ENCODE measurements around the gene MYO3B.

Gene MYO3B

DNA sequence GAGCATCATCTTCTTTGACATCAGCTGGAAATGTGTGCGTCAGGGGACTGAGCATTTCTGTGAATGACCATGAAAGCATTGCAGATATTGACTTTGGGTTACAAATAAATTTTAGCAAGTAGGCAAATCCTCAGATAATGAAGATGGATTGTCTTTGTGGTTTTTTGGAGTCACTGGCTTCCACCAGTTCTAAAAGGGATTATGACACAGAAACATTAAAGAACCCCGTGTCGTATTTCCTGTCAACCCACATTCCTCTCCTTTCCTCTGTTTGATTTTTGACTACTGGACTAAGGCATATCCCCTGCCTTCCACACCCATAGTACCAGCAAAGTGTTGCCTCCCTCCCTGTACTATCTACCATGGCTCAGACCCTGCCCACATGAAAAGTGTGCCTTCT lies 268.1 kb downstream of the MYO3B start:
- TF ChIP-seq ZFX (IDR thresholded peaks at IDR 0.05; ENCODE audit: borderline replicate concordance) = no peak
- TF ChIP-seq, protein P1, sequence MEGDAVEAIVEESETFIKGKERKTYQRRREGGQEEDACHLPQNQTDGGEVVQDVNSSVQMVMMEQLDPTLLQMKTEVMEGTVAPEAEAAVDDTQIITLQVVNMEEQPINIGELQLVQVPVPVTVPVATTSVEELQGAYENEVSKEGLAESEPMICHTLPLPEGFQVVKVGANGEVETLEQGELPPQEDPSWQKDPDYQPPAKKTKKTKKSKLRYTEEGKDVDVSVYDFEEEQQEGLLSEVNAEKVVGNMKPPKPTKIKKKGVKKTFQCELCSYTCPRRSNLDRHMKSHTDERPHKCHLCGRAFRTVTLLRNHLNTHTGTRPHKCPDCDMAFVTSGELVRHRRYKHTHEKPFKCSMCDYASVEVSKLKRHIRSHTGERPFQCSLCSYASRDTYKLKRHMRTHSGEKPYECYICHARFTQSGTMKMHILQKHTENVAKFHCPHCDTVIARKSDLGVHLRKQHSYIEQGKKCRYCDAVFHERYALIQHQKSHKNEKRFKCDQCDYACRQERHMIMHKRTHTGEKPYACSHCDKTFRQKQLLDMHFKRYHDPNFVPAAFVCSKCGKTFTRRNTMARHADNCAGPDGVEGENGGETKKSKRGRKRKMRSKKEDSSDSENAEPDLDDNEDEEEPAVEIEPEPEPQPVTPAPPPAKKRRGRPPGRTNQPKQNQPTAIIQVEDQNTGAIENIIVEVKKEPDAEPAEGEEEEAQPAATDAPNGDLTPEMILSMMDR (IDR thresholded peaks at IDR 0.05) = no peak

DNA sequence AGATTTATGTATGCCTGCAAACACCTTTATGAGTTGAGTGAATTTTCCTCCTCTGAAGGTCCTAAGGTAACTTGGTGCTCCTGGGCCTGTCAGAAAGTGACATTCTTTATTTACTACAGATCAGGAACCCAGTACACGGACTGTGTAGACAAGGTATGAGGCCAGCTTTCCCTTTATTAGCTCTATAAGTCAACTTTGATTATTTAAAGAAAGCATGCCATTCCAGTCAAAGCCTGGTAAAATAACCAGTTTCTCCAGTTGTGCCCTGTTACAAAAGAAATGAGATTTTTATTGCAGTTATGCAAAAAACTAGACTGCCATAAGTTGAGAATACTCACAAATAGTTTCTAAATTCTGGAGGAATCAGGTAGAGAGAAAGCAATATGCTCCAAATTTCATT lies 271.1 kb downstream of the MYO3B start:
- TF ChIP-seq, protein P1 (IDR thresholded peaks at IDR 0.05) = no peak
- TF ChIP-seq ZFX (IDR thresholded peaks at IDR 0.05; ENCODE audit: borderline replicate concordance) = no peak

More for the DNA sequence above, 268.1 kb downstream of the MYO3B start:
- H3K27ac ChIP-seq = no peak overlapping the region

DNA sequence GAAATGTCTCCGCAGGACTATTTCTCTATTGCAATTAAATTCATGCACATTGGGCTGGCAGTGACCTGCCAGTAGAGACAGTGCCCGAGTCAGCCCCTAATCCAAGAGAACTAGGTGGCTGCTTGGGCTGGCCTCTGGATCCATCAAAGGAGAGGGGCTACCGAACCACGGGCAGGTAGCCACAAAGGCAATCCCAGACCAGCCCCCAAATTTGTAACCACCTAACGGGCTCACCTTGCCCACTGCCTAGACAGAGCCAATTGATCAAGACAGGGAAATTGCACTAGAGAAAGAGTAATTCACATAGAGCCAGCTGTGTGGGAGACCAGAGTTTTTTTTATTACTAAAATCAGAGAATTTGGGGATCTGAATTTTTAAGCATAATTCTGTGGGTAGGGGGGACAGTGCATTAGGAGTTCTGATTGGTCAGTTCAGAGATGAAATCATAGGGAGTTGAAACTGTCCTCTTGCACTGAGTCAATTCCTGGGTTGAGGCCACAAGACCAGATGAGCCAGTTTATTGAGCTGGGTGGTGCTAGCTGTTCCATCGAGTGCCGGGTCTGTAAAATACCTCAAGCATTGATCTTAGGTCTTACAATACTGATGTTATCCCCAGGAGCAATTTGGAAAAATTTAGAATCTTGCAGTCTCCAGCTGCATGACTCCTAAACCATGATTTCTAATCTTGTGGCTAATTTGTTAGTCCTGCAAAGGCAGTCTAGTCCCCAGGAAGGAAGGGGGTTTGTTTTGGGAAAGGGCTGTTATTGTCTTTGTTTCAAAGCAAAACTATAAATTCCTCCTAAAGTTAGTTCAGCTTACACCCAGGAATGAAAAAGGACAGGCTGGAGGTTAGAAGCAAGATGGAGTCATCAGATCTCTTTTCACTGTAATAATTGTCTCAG lies 276.8 kb downstream of the MYO3B start:
- no peak for TF ChIP-seq ZFX (IDR thresholded peaks at IDR 0.05; ENCODE audit: borderline replicate concordance)
- TF ChIP-seq, protein P1 (IDR thresholded peaks at IDR 0.05) = no peak

More for the DNA sequence above, 271.1 kb downstream of the MYO3B start:
- H3K27ac ChIP-seq = no peak overlapping the region

DNA sequence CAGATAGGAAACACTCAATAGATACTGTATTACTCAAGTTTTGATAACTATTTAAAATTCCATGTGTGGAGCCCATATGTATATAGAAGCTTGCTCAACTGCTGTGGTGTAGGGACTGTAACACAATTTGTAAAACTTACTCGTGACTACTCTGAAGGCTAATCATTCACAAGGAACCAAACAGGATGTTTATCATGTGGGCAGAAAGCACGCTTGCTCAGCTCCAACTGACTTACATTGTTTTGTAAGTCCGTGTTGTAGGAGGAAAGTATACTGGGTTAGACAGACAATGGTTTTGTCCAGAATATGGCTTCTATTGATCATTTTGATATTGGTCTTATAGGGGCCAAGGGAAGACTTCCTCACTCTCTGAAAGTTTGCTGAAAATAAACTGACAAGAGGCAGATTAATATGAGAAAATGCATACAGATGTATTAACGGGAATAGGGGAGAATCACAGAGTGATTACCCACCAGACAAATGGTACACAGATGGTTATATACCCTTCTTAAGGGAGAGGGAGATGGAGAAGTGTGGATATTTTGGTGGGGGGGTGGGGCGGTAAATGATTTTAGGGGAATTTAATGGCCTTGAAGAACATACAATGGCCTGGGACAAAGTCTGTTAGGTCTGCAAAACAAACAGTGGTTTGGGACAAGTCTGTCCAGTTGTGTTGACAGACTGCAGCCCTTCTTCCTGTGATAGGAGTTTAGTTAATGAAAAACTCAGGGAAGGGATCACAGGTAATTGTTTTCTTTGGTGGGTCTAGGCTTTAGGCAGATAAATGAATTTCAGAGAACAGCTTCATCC lies 277.9 kb downstream of the MYO3B start:
- peak overlapping the region; percentile 64 for H3K27ac ChIP-seq

More for the DNA sequence above, 276.8 kb downstream of the MYO3B start:
- H3K27ac ChIP-seq = peak overlapping the region; percentile 64

DNA sequence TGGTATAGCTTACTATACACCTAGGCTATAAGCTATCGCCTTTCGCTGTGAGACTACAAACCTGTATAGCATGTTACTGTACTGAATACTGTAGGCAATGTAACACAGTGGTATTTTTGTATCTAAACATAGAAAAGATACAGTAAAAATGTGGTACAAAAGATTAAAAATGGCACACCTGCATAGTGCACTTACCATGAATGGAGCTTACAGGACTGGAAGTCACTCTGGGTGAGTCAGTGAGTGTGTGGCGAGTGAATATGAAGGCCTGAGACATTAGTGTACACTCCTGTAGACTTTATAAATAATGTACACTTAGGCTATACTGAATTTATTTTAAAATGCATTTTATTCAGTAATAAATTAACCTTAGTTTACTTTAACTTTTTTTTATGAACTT lies 279.0 kb downstream of the MYO3B start:
- H3K27ac ChIP-seq = peak overlapping the region; percentile 64

More for the DNA sequence above, 277.9 kb downstream of the MYO3B start:
- no peak for TF ChIP-seq ZFX (IDR thresholded peaks at IDR 0.05; ENCODE audit: borderline replicate concordance)
- TF ChIP-seq, protein P1 (IDR thresholded peaks at IDR 0.05) = no peak

DNA sequence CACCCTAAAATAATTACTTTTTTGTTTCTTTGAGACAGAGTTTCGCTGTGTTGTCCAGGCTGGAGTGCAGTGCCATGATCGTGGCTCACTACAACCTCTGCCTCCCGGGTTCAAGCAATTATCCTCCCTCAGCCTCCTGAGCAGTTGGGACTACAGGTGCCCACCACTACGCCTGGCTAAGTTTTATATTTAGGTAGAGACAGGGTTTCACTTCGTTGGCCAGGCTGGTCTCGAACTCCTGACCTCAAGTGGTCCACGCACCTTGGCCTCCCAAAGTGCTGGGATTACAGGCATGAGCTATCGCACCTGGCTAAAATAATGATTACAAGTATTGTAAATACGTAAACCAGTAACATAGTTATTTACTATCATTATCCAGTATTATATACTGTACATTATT lies 279.8 kb downstream of the MYO3B start:
- no peak for TF ChIP-seq ZFX (IDR thresholded peaks at IDR 0.05; ENCODE audit: borderline replicate concordance)
- TF ChIP-seq, protein P1 (IDR thresholded peaks at IDR 0.05) = no peak
- H3K27ac ChIP-seq = no peak overlapping the region

More for the DNA sequence above, 279.0 kb downstream of the MYO3B start:
- TF ChIP-seq, protein P1 (IDR thresholded peaks at IDR 0.05) = no peak
- no peak for TF ChIP-seq ZFX (IDR thresholded peaks at IDR 0.05; ENCODE audit: borderline replicate concordance)
